ENCODE measurements around the gene RIMBP2.
"Not testable (repeated sequence)": the region's sequence is repeated elsewhere in the genome, so short reads cannot be mapped to it uniquely, and the experiment has no call there.

Gene RIMBP2

DNA sequence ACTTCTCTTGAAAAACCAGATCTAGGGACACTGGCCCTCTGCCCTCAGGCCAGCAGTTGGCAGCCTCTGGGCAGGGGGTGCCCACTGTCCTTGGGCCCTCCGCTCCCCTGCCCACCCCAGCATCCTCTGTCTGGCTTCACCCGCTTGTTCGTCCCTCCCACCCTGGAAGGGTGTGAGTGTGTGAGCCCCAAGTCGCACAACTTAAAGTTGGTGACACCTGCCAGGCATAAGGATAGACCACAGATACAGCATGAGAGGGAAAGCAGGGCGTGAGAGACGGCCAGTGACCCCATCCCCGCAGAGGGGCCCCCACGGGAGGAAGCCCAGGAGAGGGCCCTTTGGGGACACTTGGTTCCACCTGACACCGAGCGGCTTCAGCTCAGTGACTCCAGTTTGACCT, 23.5 kb upstream of the RIMBP2 start:
- TF ChIP-seq, protein P1, sequence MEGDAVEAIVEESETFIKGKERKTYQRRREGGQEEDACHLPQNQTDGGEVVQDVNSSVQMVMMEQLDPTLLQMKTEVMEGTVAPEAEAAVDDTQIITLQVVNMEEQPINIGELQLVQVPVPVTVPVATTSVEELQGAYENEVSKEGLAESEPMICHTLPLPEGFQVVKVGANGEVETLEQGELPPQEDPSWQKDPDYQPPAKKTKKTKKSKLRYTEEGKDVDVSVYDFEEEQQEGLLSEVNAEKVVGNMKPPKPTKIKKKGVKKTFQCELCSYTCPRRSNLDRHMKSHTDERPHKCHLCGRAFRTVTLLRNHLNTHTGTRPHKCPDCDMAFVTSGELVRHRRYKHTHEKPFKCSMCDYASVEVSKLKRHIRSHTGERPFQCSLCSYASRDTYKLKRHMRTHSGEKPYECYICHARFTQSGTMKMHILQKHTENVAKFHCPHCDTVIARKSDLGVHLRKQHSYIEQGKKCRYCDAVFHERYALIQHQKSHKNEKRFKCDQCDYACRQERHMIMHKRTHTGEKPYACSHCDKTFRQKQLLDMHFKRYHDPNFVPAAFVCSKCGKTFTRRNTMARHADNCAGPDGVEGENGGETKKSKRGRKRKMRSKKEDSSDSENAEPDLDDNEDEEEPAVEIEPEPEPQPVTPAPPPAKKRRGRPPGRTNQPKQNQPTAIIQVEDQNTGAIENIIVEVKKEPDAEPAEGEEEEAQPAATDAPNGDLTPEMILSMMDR (conservative IDR thresholded peaks at IDR 0.05; ENCODE audit: control insufficient read depth, insufficient read depth, low read depth, low read length): no peak
- no peak overlapping the region for H3K4me3 ChIP-seq (ENCODE audit: control insufficient read depth, low read depth, low read length)
- DNase-seq (ENCODE audit: low read depth): no peak

GRCh38 chr12:130738403-130738802, 22.3 kb upstream of the RIMBP2 start:
- H3K4me3 ChIP-seq (ENCODE audit: control insufficient read depth, low read depth, low read length); DNase-seq (ENCODE audit: low read depth): not testable (repeated sequence)

GRCh38 chr12:130737731-130738130, 21.6 kb upstream of the RIMBP2 start:
- no peak for DNase-seq (ENCODE audit: low read depth)
- H3K4me3 ChIP-seq (ENCODE audit: control insufficient read depth, low read depth, low read length): no peak overlapping the region
- TF ChIP-seq, protein P1 (conservative IDR thresholded peaks at IDR 0.05; ENCODE audit: control insufficient read depth, insufficient read depth, low read depth, low read length): no peak

DNA sequence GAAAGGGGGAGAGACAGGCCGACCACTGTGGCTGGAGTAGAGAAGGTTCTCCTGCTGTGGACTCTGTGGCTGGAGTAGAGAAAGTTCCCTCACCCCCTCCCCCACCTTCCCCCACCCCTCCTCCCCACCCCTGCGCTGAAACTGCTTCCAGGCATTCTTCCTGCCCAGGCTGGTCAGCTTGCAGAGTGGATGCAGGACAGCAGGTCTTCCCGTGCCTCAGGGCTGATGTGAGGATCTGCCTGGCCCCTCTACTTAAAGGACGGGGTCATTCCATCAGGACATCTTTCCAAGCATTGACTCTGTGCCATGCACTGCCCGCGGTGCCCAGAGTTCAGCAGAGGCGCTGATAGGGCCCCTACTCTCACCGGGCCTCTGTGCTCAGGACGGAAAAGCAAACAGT, 13.2 kb upstream of the RIMBP2 start:
- H3K4me3 ChIP-seq (ENCODE audit: control insufficient read depth, low read depth, low read length): no peak overlapping the region
- TF ChIP-seq, protein P1 (conservative IDR thresholded peaks at IDR 0.05; ENCODE audit: control insufficient read depth, insufficient read depth, low read depth, low read length): no peak
- no peak for DNase-seq (ENCODE audit: low read depth)

- TF ChIP-seq, protein P1 (conservative IDR thresholded peaks at IDR 0.05; ENCODE audit: control insufficient read depth, insufficient read depth, low read depth, low read length): no peak
- DNase-seq (ENCODE audit: low read depth): no peak
- H3K4me3 ChIP-seq (ENCODE audit: control insufficient read depth, low read depth, low read length): no peak overlapping the region
Observed at GRCh38 chr12:130728158-130729058, 12.3 kb upstream of the RIMBP2 start.

- TF ChIP-seq, protein P1 (conservative IDR thresholded peaks at IDR 0.05; ENCODE audit: control insufficient read depth, insufficient read depth, low read depth, low read length): no peak
- no peak overlapping the region for H3K4me3 ChIP-seq (ENCODE audit: control insufficient read depth, low read depth, low read length)
- DNase-seq (ENCODE audit: low read depth): no peak
Observed at GRCh38 chr12:130719263-130719859, 3.3 kb upstream of the RIMBP2 start.

DNA sequence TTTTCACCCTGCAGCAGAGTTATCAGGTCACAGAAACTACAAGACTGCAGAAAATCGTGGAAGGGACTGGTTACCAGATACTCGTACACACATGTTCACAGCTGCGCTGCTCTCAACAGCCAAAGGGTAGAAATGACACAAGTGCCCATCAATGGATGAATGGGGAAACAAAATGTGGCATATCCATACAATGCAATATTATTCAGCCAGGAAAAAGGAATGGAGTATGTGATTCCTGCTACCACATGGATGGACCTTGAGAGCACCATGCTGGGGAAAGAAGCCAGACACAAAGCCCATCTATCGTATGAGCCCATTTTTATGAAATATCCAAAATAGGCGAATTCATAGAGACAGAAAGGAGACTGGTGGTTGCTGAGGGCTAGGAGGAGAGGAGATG, 1.7 kb upstream of the RIMBP2 start:
- TF ChIP-seq, protein P1 (conservative IDR thresholded peaks at IDR 0.05; ENCODE audit: control insufficient read depth, insufficient read depth, low read depth, low read length): no peak
- no peak overlapping the region for H3K4me3 ChIP-seq (ENCODE audit: control insufficient read depth, low read depth, low read length)
- DNase-seq (ENCODE audit: low read depth): no peak

All from fibroblast of mammary gland (primary cell).